H1 (cell line): ENCODE results near the gene VAPB. TPM values are rescaled to one million over a fixed set of nuclear protein-coding genes. Genes with fewer than 3 reads are reported as not detected.

Source experiments
- CTCF ChIA-PET: fragments of 300-600 bp; sonication (Branson Sonifier 250); formaldehyde crosslinking; loops from one replicate; lab custom pipeline; 2021; ENCODE audit not compliant: partially characterized antibody; lab: Charles Lee
- POLR2A ChIA-PET: fragments of 300-600 bp; sonication (Branson Sonifier 250); formaldehyde crosslinking; loops from one replicate; lab custom pipeline; 2021; ENCODE audit warnings: inconsistent platforms; ENCODE audit not compliant: partially characterized antibody; lab: Charles Lee
- DNase-seq, 2 experiments: peaks; one replicate each; pipeline versions ENCODE4 v3.0.0 to v3.0.0-alpha.2; 2010 to 2022; ENCODE audit warnings: low spot score in 2 of 2, low read depth in 1 of 2, mixed read lengths in 1 of 2
- FAIRE-seq: peaks from 2 replicates; lab custom pipeline; 2011; peaks lifted over from hg19 to GRCh38; lab: Jason Lieb, UNC
- H2AFZ ChIP-seq: 2 replicates; pipeline ENCODE4 v1.8.1; 2012; ENCODE audit warnings: low read length, inconsistent platforms
- H2AK5ac ChIP-seq: 2 replicates; pipeline ENCODE4 v1.6.1; 2013; ENCODE audit warnings: low read depth, low read length
- H2BK120ac ChIP-seq: replicated peaks from 2 replicates; pipeline ENCODE3; 2013; ENCODE audit warnings: low read depth, low read length, inconsistent platforms
- H2BK12ac ChIP-seq: 2 replicates; pipeline ENCODE4 v1.6.1; 2013; ENCODE audit warnings: low read depth, low read length
- H2BK15ac ChIP-seq: 2 replicates; pipeline ENCODE4 v1.6.1; 2013; ENCODE audit warnings: low read length
- H2BK20ac ChIP-seq: 2 replicates; pipeline ENCODE4 v1.6.1; 2013; ENCODE audit warnings: low read length
- H2BK5ac ChIP-seq: 2 replicates; pipeline ENCODE4 v1.6.1; 2013; ENCODE audit warnings: low read depth, low read length
- H3K14ac ChIP-seq: 2 replicates; pipeline ENCODE4 v1.6.1; 2013; ENCODE audit warnings: inconsistent platforms; ENCODE audit not compliant: insufficient read length
- H3K18ac ChIP-seq: 2 replicates; pipeline ENCODE4 v1.6.1; 2013; ENCODE audit warnings: low read length; ENCODE audit errors: extremely low read depth
- H3K23ac ChIP-seq: 2 replicates; pipeline ENCODE4 v1.6.1; 2013; ENCODE audit warnings: inconsistent platforms; ENCODE audit not compliant: insufficient read length
- H3K23me2 ChIP-seq: 2 replicates; pipeline ENCODE4 v1.6.1; 2013; ENCODE audit warnings: low read depth, low read length
- H3K27ac ChIP-seq: 2 replicates; pipeline ENCODE4 v1.6.1; 2011; ENCODE audit warnings: low read depth, low read length, inconsistent platforms
- H3K27me3 ChIP-seq, 4 experiments: replicated peaks in 1 of 4; 1 replicate in 1 of 4; 2 replicates in 3 of 4; pipeline versions ENCODE4 v1.6.1 to v1.8.1; 2011 to 2013; ENCODE audit warnings: low read length in 3 of 4, mild to moderate bottlenecking in 3 of 4, inconsistent platforms in 2 of 4, mixed read lengths in 2 of 4, moderate library complexity in 1 of 4; ENCODE audit not compliant: control insufficient read depth in 3 of 4, insufficient read depth in 3 of 4; ENCODE audit errors: extremely low read depth in 1 of 4
- H3K36me3 ChIP-seq, 4 experiments: 2 replicates each; pipeline versions ENCODE4 v1.6.1 to v1.8.1; 2011 to 2013; ENCODE audit warnings: mild to moderate bottlenecking in 4 of 4, low read length in 3 of 4, moderate library complexity in 2 of 4, control low read depth in 1 of 4, inconsistent platforms in 1 of 4; ENCODE audit not compliant: insufficient read depth in 4 of 4, control insufficient read depth in 2 of 4
- H3K4ac ChIP-seq: replicated peaks from 2 replicates; pipeline ENCODE3; 2013; ENCODE audit warnings: low read length, low read depth, mixed read lengths, inconsistent platforms; ENCODE audit not compliant: insufficient read length
- H3K4me1 ChIP-seq, 4 experiments: replicated peaks in 1 of 4; 1 replicate in 1 of 4; 2 replicates in 3 of 4; pipeline versions ENCODE4 v1.6.1 to v1.8.1; 2011 to 2013; ENCODE audit warnings: low read length in 3 of 4, inconsistent platforms in 2 of 4, mixed read lengths in 1 of 4; ENCODE audit not compliant: insufficient read depth in 4 of 4, control insufficient read depth in 3 of 4
- H3K4me2 ChIP-seq, 2 experiments: 2 replicates each; pipeline versions ENCODE4 v1.6.1 to v1.8.1; 2011 to 2013; ENCODE audit warnings: low read depth in 2 of 2, low read length in 2 of 2, control low read depth in 1 of 2, inconsistent platforms in 1 of 2, mild to moderate bottlenecking in 1 of 2; ENCODE audit not compliant: insufficient read depth in 1 of 2
- H3K4me3 ChIP-seq, 4 experiments: fragments of 200-600, 300-600 bp in 1 of 4; sonication (generic), shearing (Covaris generic), sonication (Bioruptor Twin) in 1 of 4; 2 replicates each; pipeline versions ENCODE4 v1.5.1 to v1.8.1; 2011 to 2016; ENCODE audit warnings: low read length in 4 of 4, low read depth in 3 of 4, control low read depth in 2 of 4, inconsistent platforms in 2 of 4, mild to moderate bottlenecking in 2 of 4, mixed read lengths in 1 of 4, moderate library complexity in 1 of 4; ENCODE audit not compliant: insufficient read depth in 2 of 4; ENCODE audit errors: extremely low read depth in 1 of 4
- H3K56ac ChIP-seq: replicated peaks from 2 replicates; pipeline ENCODE3; 2013; ENCODE audit warnings: low read depth, mild to moderate bottlenecking, mixed read lengths, low read length, inconsistent platforms; ENCODE audit not compliant: insufficient read length
- H3K79me1 ChIP-seq: 2 replicates; pipeline ENCODE4 v1.6.1; 2013; ENCODE audit warnings: low read depth, low read length, control low read depth
- H3K79me2 ChIP-seq, 2 experiments: 2 replicates each; pipeline versions ENCODE4 v1.6.1 to v1.8.1; 2012 to 2013; ENCODE audit warnings: low read length in 2 of 2, mild to moderate bottlenecking in 2 of 2, inconsistent platforms in 1 of 2; ENCODE audit not compliant: insufficient read depth in 2 of 2, control insufficient read depth in 1 of 2
- H3K9ac ChIP-seq, 4 experiments: replicated peaks in 1 of 4; 1 replicate in 1 of 4; 2 replicates in 3 of 4; pipeline versions ENCODE4 v1.6.1 to v1.8.1; 2011 to 2013; ENCODE audit warnings: low read depth in 3 of 4, low read length in 3 of 4, control low read depth in 2 of 4, mild to moderate bottlenecking in 2 of 4, moderate library complexity in 2 of 4, inconsistent platforms in 1 of 4; ENCODE audit errors: extremely low read depth in 1 of 4
- H3K9me3 ChIP-seq, 2 experiments: 2 replicates each; pipeline versions ENCODE4 v1.6.1 to v1.8.1; 2012 to 2013; ENCODE audit warnings: mild to moderate bottlenecking in 2 of 2, moderate library complexity in 2 of 2, control low read depth in 1 of 2, inconsistent platforms in 1 of 2, low read depth in 1 of 2, low read length in 1 of 2, mixed read lengths in 1 of 2; ENCODE audit not compliant: insufficient read depth in 2 of 2
- H4K20me1 ChIP-seq, 2 experiments: replicated peaks in 1 of 2; 2 replicates each; pipeline versions ENCODE3 to v1.8.1; 2011 to 2013; ENCODE audit warnings: inconsistent platforms in 2 of 2, low read length in 2 of 2, mild to moderate bottlenecking in 1 of 2; ENCODE audit not compliant: insufficient read depth in 2 of 2, control insufficient read depth in 1 of 2
- H4K5ac ChIP-seq: 2 replicates; pipeline ENCODE4 v1.6.1; 2013; ENCODE audit warnings: low read length, low read depth, mixed read lengths, inconsistent platforms; ENCODE audit not compliant: insufficient read length
- H4K8ac ChIP-seq: 2 replicates; pipeline ENCODE4 v1.8.0; 2013; ENCODE audit warnings: mild to moderate bottlenecking, moderate library complexity, low read length, inconsistent platforms; ENCODE audit not compliant: insufficient read depth; ENCODE audit errors: extremely low read depth
- H4K91ac ChIP-seq: replicated peaks from 2 replicates; pipeline ENCODE3; 2013; ENCODE audit warnings: low read length, mixed read lengths, inconsistent platforms; ENCODE audit not compliant: insufficient read length
- POU5F1 ChIP-seq: IDR thresholded peaks from 2 replicates; pipeline ENCODE4 v1.6.1; 2011; ENCODE audit warnings: low read depth, mild to moderate bottlenecking, low read length, moderate library complexity
- SP1 ChIP-seq: IDR thresholded peaks from 2 replicates; pipeline ENCODE4 v1.6.1; 2011; ENCODE audit warnings: low read depth, low read length
- WGBS, 2 experiments: shearing (Covaris generic) in 1 of 2; methylation state at CpG; one replicate each; pipeline versions ENCODE4 v1.1.6 to v1.1.7; 2013 to 2015; ENCODE audit warnings: low lambda C conversion rate in 2 of 2, mixed read lengths in 2 of 2, inconsistent platforms in 1 of 2, low coverage in 1 of 2, missing lambda C conversion rate in 1 of 2; ENCODE audit not compliant: insufficient replicate concordance in 2 of 2, insufficient coverage in 1 of 2, insufficient read length in 1 of 2; ENCODE audit errors: extremely low coverage in 1 of 2, missing lambda C conversion rate in 1 of 2; 5-methylcytosine and 5-hydroxymethylcytosine counted together
- polyA plus RNA-seq, 7 experiments: library from polyadenylated mRNA; depleted of rRNA in 3 of 7; stranded (reverse) in 5 of 7; unstranded in 2 of 7; fragments of >200 nt in 5 of 7; fragments of 200-250 nt in 2 of 7; gene quantifications; 1 replicate in 5 of 7; 2 replicates in 1 of 7; 4 replicates in 1 of 7; pipeline versions ENCODE4 v1.2.1 to v1.2.3, GENCODE V29; 2011 to 2013; ENCODE audit warnings: missing spikeins in 2 of 7, mixed read lengths in 2 of 7
- total RNA-seq: library from RNA; stranded (reverse); fragmentation: NEBNext Ultra II Directional; extraction: Animal tissue kit (Norgen Biotek cat#: 25700); gene quantifications from 2 replicates; pipeline ENCODE4 v1.2.1, GENCODE V29; 2021

VAPB gene
- total and polyA plus RNA-seq, 2 of the 8 experiments (the other 6 are each of a cell fraction or from before 2014, with no cell fraction given) = 24.4 to 62.8 TPM

DNA sequence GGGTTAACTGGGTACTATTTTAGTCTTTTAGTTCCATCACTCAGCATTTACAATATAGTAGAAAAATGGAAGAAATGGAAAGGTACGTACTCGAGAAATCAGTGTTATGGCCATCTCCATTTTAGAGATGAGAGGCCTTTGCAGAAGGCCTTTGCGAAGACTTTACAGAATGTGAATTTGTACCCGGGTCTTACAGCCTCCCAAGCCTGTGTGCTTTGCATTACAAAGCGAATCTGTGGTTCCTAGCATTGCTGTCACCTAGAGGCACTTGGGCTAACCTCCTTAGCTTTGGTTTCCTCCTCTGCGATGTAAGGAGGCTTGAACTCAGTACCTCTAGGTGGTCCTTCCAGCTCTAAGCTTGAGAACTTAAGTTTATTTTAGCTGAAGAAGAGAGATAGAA, 10.9 kb downstream of the VAPB start:
- Histone ChIP-seq H3K27me3 (no peaks in the 10 kb centered on the region), H3K23ac (no peak overlapping the region), H4K8ac (no peak overlapping the region), H3K4me2 (0 out of 4 replicates have a peak overlapping the region, but pooled peaks of 1 of the 2 experiments have one; percentile 1), H3K4ac (no peak overlapping the region), H3K4me3 (no peak overlapping the region), H3K79me1 (peaks cover 9% of the 10 kb centered on the region), H3K14ac (no peak overlapping the region), H2BK15ac (no peak overlapping the region), H3K4me1 (peaks cover 0 to 3% (median 2%) of the 10 kb centered on the region in 4 experiments; a peak in 1 of 7 replicates), H4K20me1 (peaks cover 2 to 9% of the 10 kb centered on the region in 2 experiments), H2BK120ac (no peak overlapping the region), H4K91ac (no peak overlapping the region), H3K56ac (no peak overlapping the region), H3K23me2 (no peaks in the 10 kb centered on the region; the same call in 1 of the 2 replicates), H3K79me2 (peaks cover 19 to 95% of the 10 kb centered on the region in 2 experiments), H2BK20ac (no peak overlapping the region), H2BK12ac (no peak overlapping the region), H2BK5ac (no peak overlapping the region), H3K18ac (no peak overlapping the region), H3K9ac (no peak overlapping the region), H3K9me3 (no peaks in the 10 kb centered on the region), H2AFZ (no peak overlapping the region), H3K27ac (no peak overlapping the region), H4K5ac (no peak overlapping the region), H2AK5ac (no peak overlapping the region), H3K36me3 (no peaks in the 10 kb centered on the region)
- ChIA-PET CTCF (interaction anchor here (1.2 kb wide), 1 partner anchor 618 kb away, joined by 3 read pairs; no protein-coding TSS in a partner anchor), POLR2A (interaction anchor here (0.8 to 1.8 kb wide), 2 partner anchors 11 to 25 kb away, joined by 4 to 5 read pairs; partner anchors contain the start of gene VAPB)
- FAIRE-seq (no peak), DNase-seq (no peak)
- 81% methylated on average over 6 of the region's 6 CpGs; no CpG with 5 or more reads in 1 of the 2 experiments for WGBS, 2 experiments
- 0 out of 2 replicates have a peak, but pooled peaks have one; percentile 22 for TF ChIP-seq POU5F1
- TF ChIP-seq SP1 = no peak
